GM19463 (cell line): Measurements from ENCODE around the gene SNRNP70.
"Not testable (repeated sequence)": the region's sequence is repeated elsewhere in the genome, so short reads cannot be mapped to it uniquely, and the experiment has no call there.

Experiments
- ATAC-seq: cut with Tn5 transposase; IDR thresholded peaks from one replicate; pipeline ENCODE4 v1.9.1; 2021; ENCODE audit warnings: mild to moderate bottlenecking, moderate library complexity; ENCODE audit not compliant: unreplicated experiment

The SNRNP70 gene

GRCh38 chr19:49145573-49146407, 60.5 kb downstream of the SNRNP70 start:
- ATAC-seq: no peak

DNA sequence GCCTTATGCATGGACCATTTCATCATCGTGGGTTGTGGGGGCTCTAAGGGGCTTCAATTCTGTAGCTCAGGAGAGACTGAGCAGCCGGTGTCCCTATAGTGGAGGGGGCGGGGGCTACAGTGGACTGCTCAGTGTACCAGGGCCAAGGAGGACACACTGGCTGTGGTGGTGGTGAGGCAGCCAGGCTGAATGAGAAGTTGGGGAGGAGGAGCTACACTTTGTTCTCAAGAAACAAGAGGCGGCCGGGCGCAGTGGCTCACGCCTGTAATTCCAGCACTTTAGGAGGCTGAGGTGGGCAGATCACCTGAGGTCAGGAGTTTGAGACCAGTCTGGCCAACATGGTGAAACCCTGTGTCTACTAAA, 61.1 kb downstream of the SNRNP70 start:
- not testable (repeated sequence) for ATAC-seq

GRCh38 chr19:49148044-49148682, 62.9 kb downstream of the SNRNP70 start:
- no peak for ATAC-seq

DNA sequence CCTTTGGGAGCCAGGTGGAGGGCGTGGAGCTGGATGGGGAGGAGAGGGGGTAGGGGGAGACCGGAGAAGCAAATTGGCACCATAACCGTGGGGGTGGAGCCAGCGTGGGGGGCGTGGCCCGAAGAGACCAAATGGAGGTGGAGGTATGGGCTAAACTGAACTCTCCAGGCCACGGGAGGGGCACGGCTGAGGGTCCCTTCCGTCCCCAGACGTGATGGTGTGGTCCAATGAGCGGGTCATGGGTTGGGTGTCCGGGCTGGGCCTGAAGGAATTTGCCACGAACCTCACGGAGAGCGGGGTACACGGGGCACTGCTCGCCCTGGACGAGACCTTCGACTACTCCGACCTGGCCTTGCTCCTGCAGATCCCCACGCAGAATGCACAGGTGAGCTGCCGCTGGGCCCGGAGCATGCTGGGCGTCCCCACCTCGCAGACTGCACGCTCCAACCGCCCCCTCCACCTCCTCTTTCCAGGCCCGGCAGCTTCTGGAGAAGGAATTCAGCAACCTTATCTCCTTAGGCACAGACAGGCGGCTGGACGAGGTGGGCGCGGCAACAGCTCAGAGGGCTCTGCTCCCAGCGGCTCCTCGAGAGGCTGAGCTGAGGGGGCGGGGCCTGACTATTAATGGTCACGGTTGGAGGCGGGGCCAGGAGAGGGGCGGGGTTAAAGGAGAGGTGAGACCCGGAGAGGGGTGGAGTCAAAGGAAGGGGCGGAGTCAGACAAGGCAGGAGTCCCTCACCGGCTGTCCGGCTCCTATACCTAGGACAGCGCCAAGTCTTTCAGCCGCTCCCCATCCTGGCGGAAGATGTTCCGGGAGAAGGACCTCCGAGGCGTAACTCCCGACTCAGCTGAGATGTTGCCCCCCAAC, 63.8 kb downstream of the SNRNP70 start:
- no peak for ATAC-seq

- ATAC-seq: no peak
These were observed 64.4 kb downstream of the SNRNP70 start for GRCh38 chr19:49149652-49150105.

- no peak for ATAC-seq
These were observed 65.1 kb downstream of the SNRNP70 start for GRCh38 chr19:49150106-49150943.

- no peak for ATAC-seq
These were observed 65.6 kb downstream of the SNRNP70 start for GRCh38 chr19:49150944-49151243.

DNA sequence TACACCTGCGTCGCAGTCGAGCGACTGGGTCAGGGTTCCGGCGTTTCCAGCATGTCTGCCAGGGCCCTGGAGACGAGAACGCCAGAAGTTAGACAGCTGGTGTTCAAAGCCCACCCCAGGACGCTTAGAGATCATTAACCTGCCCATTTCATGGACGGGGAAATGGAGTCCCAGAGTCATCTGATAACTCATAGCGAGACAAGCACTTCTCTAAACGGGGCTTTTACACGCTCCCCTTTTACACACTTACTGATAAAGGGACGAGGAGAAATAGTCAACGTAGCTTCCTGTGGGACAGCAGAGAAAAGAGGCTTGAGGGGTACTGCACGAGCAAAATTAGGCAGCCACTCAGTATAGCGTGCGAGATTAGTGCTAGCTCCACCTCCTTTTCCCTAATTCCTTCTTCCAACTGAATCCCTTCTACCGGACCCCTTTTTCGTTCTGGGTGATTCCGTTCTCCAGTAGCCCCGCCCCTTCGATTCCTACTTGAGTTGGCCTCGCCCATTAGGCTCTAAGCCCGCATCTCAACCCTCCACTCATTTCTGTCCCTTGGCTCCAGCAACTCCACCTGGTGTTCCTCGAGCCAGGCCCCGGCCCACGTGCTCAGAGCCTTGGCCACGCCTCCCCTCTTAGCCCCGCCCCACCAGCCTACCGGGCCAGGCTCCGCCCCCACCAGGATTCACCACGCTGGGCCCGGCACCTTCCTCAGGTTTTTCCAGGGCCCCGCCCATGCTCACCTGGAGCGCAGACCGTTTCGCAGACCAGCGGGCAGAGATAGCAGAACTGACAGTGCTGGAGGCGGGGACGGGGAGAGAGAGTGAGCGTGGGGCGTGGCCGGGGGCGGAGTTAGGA, 66.2 kb downstream of the SNRNP70 start:
- no peak for ATAC-seq

DNA sequence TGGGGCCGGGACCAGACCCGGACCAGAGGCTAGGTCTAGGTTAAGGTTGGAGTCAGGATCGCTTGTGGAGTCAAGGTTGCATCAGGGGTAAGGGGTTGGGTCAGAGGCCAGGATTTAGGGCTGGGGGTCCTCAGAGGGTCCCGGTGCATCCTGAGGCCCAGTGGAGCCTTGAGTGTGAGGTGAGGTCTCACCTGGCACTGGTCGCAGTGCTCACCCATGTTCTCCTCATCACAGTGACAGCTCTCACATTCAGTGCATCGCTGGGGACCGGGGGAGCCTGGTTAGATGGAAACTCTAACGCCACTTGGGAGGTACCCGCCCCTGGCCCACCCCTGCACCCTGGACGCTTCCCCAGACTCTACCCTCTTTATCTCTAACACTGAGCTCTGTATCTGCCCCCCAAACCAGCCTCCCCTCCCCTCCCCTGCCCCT, 66.9 kb downstream of the SNRNP70 start:
- ATAC-seq: no peak

DNA sequence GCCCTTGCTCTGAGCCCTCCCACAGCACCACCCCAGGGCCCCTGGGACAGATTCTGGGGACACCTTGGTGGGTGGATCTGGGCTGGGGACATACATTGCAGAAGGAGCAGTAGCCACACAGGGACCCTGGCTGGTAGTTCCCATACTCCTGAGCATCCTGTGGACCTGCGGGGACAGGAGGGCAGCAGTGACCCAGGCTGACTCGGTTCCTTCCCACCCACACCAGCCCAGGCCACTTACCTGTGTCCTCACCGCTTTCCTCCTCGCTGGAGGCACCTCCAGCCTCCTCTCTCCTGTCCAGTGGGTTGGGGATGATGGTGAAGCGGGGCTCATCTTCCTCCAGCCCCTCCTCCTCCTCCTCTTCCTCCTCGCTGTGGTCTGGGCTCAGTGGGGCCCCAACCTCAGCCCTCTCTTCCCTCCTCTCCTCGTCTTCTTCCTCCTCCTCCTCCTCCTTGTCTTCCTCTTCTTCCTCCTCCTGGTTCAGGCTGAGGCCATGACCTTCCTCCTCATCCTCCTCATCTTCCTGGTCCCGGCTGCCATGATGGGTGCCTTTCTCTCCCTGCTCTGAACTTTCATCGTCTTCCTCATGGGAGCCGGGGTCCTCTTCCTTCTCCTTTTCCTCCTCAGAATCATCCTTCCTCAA, 68.0 kb downstream of the SNRNP70 start:
- no peak for ATAC-seq

GRCh38 chr19:49154279-49154678, 69.0 kb downstream of the SNRNP70 start:
- ATAC-seq: no peak

- no peak for ATAC-seq
These were observed 70.0 kb downstream of the SNRNP70 start, which contains the start of gene HRC for GRCh38 chr19:49155005-49155819. Gene HRC, minus strand, starts transcription at chr19:49155396. Its CDS starts 159 bp downstream, at chr19:49155237.

DNA sequence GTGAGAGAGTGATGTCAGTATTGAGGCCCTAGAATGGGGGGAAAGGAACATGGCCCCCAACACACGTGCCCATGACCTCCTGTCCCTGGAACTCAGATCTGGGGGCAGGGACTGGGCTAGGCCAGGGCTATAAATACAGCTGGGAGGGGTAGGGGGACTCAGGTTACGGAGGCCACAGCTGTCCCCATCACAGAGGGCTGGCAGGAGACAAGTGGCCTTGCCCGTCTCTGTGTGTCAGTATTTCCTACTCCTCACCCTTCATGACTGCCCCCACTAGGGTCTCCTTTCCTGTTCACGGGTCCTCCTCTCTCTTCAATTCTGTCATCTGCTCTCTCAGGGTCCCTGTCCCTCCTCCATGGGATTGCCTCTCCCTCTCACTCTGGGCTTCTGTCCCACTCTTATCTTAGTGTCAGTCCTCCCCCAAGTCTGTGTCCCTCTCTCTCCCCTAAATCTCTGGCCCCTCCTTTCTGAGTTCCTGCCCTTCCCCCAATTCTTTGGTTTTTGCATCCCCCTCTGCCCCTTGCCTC, 70.6 kb downstream of the SNRNP70 start:
- no peak for ATAC-seq

DNA sequence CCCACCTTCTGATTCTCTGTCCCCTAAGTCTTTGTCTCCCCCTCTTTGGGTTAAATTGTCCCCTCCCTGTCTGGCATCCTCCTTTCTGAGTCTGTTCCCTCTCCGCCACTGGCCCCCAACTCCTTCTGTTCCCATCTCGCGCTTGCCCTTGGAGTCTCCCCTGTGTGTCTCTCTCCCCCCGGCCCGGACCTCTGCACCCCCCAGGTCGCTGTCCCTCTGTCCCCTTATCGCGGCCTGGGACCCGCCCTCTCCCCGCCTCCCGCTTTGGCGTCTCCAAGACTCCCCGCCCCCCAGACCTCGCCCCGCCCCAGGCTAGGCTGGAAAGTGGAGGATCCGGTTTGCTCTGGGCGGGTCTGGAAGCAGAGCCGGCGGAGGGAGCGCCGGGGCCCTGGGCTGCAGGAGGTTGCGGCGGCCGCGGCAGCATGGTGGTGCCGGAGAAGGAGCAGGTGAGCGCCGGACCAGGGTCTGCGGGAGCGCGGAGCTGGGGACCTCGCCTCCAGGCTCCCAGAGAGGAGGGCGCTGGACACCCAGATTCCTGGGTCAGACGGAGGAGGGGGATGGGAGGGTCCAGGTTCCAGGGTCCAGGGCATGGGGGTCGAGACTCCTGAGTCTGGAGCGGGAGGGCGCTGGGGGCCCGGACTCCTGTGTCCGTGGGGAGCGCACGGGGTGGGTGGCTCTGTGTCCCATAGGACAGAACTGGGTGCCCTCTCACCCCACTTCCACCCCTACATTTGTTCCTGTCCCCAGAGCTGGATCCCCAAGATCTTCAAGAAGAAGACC, 72.4 kb downstream of the SNRNP70 start, which contains the start of gene TRPM4:
Gene TRPM4 (plus strand): TSS at position 348 of the 780 bp plus-strand sequence. CDS start 75 bp downstream, at position 423.
- no peak for ATAC-seq
